OCI-LY1 (cell line): ENCODE data around the gene IL15.

Experiments
- H2AFZ ChIP-seq: fragments of 200-600 bp; sonication (generic), shearing (Covaris generic); 2 replicates; pipeline ENCODE4 v1.6.0; 2014; ENCODE audit warnings: antibody characterized with exemption, mild to moderate bottlenecking, low read length
- H3F3A ChIP-seq: fragments of 200-600 bp; sonication (generic), shearing (Covaris generic); 2 replicates; pipeline ENCODE4 v1.6.0; 2014; ENCODE audit warnings: mild to moderate bottlenecking, antibody characterized with exemption, low read length, moderate library complexity; ENCODE audit not compliant: insufficient read depth
- H3K27ac ChIP-seq: fragments of 200-600 bp; sonication (generic); 2 replicates; pipeline ENCODE4 v1.5.1; 2014; ENCODE audit warnings: low read length, mixed run types, mild to moderate bottlenecking, low read depth; ENCODE audit not compliant: poor library complexity, severe bottlenecking
- H3K27me3 ChIP-seq: fragments of 200-600 bp; sonication (generic); 2 replicates; pipeline ENCODE4 v1.6.0; 2014; ENCODE audit warnings: antibody characterized with exemption, mild to moderate bottlenecking, low read length, moderate library complexity; ENCODE audit not compliant: insufficient read depth
- H3K36me3 ChIP-seq: fragments of 200-600 bp; sonication (generic); 2 replicates; pipeline ENCODE4 v1.6.1; 2014; ENCODE audit warnings: mild to moderate bottlenecking, antibody characterized with exemption, low read length, moderate library complexity, mixed read lengths; ENCODE audit not compliant: insufficient read depth
- H3K4me1 ChIP-seq: fragments of 200-600 bp; sonication (generic); 2 replicates; pipeline ENCODE4 v1.5.1; 2014; ENCODE audit warnings: mild to moderate bottlenecking, low read length, moderate library complexity; ENCODE audit not compliant: insufficient read depth, severe bottlenecking
- H3K4me2 ChIP-seq: fragments of 200-600 bp; sonication (generic), shearing (Covaris generic); 2 replicates; pipeline ENCODE4 v1.6.1; 2014; ENCODE audit warnings: low read length
- H3K4me3 ChIP-seq: fragments of 200-600 bp; sonication (generic); 2 replicates; pipeline ENCODE4 v1.5.1; 2014; ENCODE audit warnings: low read length, low read depth, mild to moderate bottlenecking, mixed read lengths; ENCODE audit not compliant: poor library complexity, severe bottlenecking
- H3K79me2 ChIP-seq: fragments of 200-600 bp; shearing (Covaris generic); 2 replicates; pipeline ENCODE4 v1.6.1; 2016; ENCODE audit warnings: mixed run types, low read length, mixed read lengths; ENCODE audit not compliant: insufficient read depth
- H3K9ac ChIP-seq: fragments of 200-600 bp; sonication (generic), shearing (Covaris generic); 2 replicates; pipeline ENCODE4 v1.6.1; 2014; ENCODE audit warnings: mild to moderate bottlenecking, low read length, mixed read lengths
- H3K9me2 ChIP-seq: fragments of 200-600 bp; sonication (generic), shearing (Covaris generic); 2 replicates; pipeline ENCODE4 v1.6.1; 2014; ENCODE audit warnings: low read depth, mild to moderate bottlenecking, low read length, mixed read lengths
- H3K9me3 ChIP-seq: fragments of 200-600 bp; shearing (Covaris generic); 2 replicates; pipeline ENCODE4 v1.6.1; 2014; ENCODE audit warnings: low read length, mixed read lengths
- H4K20me1 ChIP-seq: fragments of 200-600 bp; sonication (generic), shearing (Covaris generic); 2 replicates; pipeline ENCODE4 v1.6.0; 2016; ENCODE audit warnings: mild to moderate bottlenecking, low read length; ENCODE audit not compliant: insufficient read depth
- CTCF ChIP-seq: fragments of 200-600 bp; sonication (generic), shearing (Covaris generic); IDR thresholded peaks from 2 replicates; pipeline ENCODE4 v1.5.1; 2017; ENCODE audit warnings: mild to moderate bottlenecking, antibody characterized with exemption, low read length, moderate library complexity, mixed read lengths
- EZH2 ChIP-seq: fragments of 200-600 bp; sonication (generic), shearing (Covaris generic); IDR thresholded peaks from 2 replicates; pipeline ENCODE4 v1.8.0; 2017; ENCODE audit warnings: borderline replicate concordance, mixed run types, mild to moderate bottlenecking, antibody characterized with exemption, low read length, moderate library complexity, mixed read lengths

The IL15 gene

GRCh38 chr4:141705048-141705746, 68.8 kb downstream of the IL15 start:
- Histone ChIP-seq H2AFZ (no peak overlapping the region), H4K20me1 (no peaks in the 10 kb centered on the region), H3K79me2 (no peaks in the 10 kb centered on the region), H3K9me3 (no peaks in the 10 kb centered on the region), H3K4me3 (no peak overlapping the region), H3K9ac (no peak overlapping the region), H3K27ac (no peak overlapping the region), H3F3A (no peaks in the 10 kb centered on the region), H3K4me2 (no peak overlapping the region), H3K27me3 (no peaks in the 10 kb centered on the region), H3K9me2 (no peaks in the 10 kb centered on the region), H3K4me1 (no peaks in the 10 kb centered on the region), H3K36me3 (no peaks in the 10 kb centered on the region)
- TF ChIP-seq EZH2 = no peak
- no peak for TF ChIP-seq CTCF

- Histone ChIP-seq H3K4me1 (no peaks in the 10 kb centered on the region), H3K27ac (no peak overlapping the region), H3K9ac (no peak overlapping the region), H3F3A (no peaks in the 10 kb centered on the region), H3K4me3 (no peak overlapping the region), H2AFZ (no peak overlapping the region), H4K20me1 (no peaks in the 10 kb centered on the region), H3K9me2 (no peaks in the 10 kb centered on the region), H3K9me3 (no peaks in the 10 kb centered on the region), H3K27me3 (no peaks in the 10 kb centered on the region), H3K79me2 (no peaks in the 10 kb centered on the region), H3K4me2 (no peak overlapping the region), H3K36me3 (no peaks in the 10 kb centered on the region)
- no peak for TF ChIP-seq CTCF
- TF ChIP-seq EZH2 = no peak
Observed at GRCh38 chr4:141705747-141706377, 69.5 kb downstream of the IL15 start.

GRCh38 chr4:141706445-141706844, 70.1 kb downstream of the IL15 start:
- Histone ChIP-seq H3K4me2 (no peak overlapping the region), H4K20me1 (no peaks in the 10 kb centered on the region), H3K9ac (no peak overlapping the region), H3K79me2 (no peaks in the 10 kb centered on the region), H3K36me3 (no peaks in the 10 kb centered on the region), H3K27ac (no peak overlapping the region), H3K27me3 (no peaks in the 10 kb centered on the region), H3K4me1 (no peaks in the 10 kb centered on the region), H3K4me3 (no peak overlapping the region), H3F3A (no peaks in the 10 kb centered on the region), H3K9me2 (no peaks in the 10 kb centered on the region), H3K9me3 (no peaks in the 10 kb centered on the region), H2AFZ (no peak overlapping the region)
- TF ChIP-seq EZH2 (no peak), CTCF (no peak)
